NT2/D1 (cell line): ENCODE data around the gene GFRA1.

Experiments used
- SUZ12 ChIP-seq: IDR thresholded peaks from 2 replicates; pipeline ENCODE4 v1.6.1; 2011; ENCODE audit not compliant: insufficient read length, insufficient read depth; ENCODE audit errors: extremely low read depth
- YY1 ChIP-seq: IDR thresholded peaks from 2 replicates; pipeline ENCODE4 v1.6.1; 2011; ENCODE audit not compliant: insufficient read length, insufficient read depth
- ZNF274 ChIP-seq: IDR thresholded peaks from 2 replicates; pipeline ENCODE4 v1.6.1; 2011; ENCODE audit warnings: mild to moderate bottlenecking, low read depth, low read length

DNA sequence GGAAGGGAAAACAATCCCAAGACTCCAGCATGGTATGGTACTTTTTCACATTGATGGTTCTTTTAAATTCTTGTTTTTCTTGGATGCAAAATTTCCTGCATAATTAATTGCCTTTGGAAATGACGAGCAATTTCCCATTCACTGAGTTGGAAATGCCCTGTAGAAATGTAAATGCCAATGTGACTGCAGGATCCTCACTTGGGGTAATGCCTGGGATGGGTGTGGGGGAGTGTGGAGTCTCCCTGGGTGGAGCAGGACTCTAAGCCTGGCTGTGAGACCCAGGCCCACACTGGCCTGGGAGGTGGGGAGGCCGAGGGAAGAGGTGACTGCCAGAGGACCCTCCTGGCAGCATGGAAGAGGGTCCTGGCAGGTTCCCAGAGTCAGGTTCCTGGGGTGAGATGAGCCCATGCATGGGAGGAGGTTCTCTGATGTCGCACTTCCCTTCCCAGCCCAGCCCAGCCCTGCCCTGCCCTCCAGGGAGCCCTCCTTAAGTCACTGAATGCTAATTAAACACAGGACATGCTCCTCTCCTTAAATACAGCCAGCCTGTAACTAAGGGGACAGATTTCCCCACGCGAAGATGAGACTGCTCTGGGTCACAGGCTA is 157.9 kb downstream of the GFRA1 start:
- TF ChIP-seq ZNF274 (no peak), YY1 (no peak), SUZ12 (no peak)
